GM18508 (cell line): ENCODE data around the gene MED9.
"Not testable (repeated sequence)": the region's sequence is repeated elsewhere in the genome, so short reads cannot be mapped to it uniquely, and the experiment has no call there.

ENCODE experiments used
- ATAC-seq: cut with Tn5 transposase; IDR thresholded peaks from one replicate; pipeline ENCODE4 v1.9.1; 2021; ENCODE audit warnings: moderate number of reproducible peaks; ENCODE audit not compliant: insufficient read depth, unreplicated experiment

MED9 gene, protein sequence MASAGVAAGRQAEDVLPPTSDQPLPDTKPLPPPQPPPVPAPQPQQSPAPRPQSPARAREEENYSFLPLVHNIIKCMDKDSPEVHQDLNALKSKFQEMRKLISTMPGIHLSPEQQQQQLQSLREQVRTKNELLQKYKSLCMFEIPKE

DNA sequence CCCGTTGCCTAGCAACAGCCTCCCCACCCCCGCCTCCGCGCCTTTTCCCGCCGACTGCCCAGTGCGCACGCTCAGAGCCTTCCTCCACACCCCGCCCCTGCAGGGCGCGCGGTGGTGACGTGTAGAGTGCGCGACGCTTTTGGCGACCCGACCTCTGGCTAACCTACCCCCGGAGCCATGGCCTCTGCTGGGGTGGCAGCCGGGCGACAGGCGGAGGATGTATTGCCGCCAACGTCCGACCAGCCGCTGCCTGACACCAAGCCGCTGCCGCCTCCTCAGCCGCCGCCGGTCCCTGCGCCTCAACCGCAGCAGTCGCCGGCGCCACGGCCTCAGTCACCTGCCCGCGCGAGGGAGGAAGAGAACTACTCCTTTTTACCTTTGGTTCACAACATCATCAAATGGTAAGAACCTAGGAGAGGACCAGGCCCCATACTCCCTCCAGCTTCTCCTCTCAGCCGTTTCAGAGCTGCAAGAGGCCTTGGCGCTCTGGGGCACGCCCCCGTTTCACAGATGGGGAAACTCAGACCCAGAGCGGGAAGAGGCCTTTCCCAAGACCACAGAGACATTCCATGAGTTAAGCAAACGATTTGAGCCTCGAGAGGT, at the start of gene MED9:
MED9 (plus strand) TSS at position 136 of the 603 bp plus-strand sequence; CDS start at position 178, 42 bp downstream.
- ATAC-seq = no peak

DNA sequence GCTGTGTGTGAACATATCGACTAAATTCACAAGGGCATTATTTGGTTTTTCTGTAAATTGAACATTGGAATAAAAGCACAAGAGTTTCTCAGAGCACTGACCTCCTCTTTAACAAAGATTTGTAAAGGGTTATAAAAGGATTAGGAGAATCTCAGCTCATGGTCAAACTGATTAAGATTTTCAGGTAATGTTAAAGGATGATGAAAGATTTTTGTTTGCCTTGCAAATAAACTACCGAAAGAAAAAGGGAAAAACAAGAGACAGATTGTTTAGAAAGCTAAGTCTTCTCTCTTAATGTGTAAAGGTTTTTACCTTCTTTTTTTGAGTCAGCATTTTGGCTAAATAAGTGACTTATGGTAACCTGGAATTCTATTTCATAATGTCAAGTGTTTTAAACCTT, 47.6 kb upstream of the MED9 start:
- ATAC-seq = no peak

DNA sequence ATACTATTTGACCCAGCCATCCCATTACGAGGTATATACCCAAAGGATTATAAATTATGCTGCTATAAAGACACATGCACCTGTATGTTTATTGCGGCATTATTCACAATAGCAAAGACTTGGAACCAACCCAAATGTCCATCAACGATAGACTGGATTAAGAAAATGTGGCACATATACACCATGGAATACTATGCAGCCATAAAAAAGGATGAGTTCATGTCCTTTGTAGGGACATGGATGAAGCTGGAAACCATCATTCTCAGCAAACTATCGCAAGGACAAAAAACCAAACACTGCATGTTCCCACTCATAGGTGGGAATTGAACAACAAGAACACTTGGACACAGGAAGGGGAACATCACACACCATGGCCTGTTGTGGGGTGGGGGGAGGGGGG, 45.9 kb upstream of the MED9 start:
- not testable (repeated sequence) for ATAC-seq

DNA sequence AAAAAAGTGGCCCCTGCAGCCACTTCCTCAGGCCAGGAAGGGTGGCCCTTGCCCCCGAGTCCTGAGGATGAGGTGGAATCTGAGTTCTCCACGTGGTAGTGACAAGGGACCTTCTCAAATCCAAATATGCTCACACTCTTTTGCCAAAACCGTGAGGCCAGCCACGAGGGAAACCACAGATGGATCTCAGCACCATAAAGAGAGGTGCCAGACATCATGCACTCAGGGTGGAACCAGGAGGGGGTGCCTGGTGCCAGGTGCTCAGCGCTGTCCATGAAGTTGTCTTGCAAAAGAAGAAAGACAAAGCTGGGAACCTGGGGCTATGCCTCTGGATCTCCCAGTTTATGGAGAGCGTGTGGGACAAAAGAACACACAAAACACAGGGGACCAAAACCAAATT, 45.2 kb upstream of the MED9 start:
- ATAC-seq = no peak

DNA sequence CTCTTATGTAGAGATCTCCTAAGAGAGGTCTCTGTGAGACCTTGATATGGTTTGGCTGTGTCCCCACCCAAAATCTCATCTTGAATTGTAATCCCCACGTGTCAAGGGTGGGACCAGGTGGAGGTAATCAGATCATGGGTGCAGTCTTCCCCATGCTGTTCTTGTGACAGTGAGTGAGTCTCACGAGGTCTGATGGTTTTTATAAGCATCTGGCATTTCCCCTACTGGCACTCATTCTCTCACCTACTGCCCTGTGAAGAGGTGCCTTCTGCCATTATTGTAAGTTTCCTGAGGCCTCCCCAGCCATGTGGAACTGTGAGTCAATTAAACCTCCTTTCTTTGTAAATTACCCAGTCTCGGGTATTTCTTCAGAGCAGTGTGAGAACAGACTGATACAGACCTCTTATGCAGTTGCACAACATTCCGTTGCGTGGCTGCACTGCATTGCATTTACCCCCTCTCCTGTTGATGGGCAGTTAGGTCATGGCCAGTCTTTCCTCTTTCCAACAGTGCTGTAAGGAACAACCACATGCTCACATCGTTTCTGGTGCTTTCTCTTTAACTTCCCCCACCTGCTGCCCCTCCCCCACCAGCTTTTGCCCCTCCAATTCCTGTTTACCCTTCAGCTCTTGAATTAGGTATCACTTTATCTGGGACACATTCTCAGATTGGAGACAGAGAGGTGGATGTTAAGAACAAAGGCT, 43.6 kb upstream of the MED9 start:
- no peak for ATAC-seq

DNA sequence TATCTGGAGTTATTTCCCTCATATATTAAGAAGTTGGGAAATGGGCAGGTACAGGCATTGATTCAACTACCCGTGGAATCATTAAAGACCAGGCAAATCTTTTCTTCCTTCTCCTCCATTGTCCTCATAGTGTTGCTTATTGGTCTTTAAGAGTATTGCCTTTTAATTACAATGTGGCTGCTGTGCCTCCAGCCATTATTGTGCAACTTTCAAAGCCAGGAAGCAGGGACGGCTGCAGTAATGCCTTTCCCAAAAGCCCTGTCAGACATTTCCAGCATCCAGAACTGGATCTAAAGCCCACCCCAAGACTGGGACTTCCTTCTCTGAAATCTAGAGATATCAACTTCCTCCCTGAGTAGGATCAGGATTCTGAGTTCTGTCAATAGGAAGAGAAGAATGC, 42.3 kb upstream of the MED9 start:
- ATAC-seq = no peak

DNA sequence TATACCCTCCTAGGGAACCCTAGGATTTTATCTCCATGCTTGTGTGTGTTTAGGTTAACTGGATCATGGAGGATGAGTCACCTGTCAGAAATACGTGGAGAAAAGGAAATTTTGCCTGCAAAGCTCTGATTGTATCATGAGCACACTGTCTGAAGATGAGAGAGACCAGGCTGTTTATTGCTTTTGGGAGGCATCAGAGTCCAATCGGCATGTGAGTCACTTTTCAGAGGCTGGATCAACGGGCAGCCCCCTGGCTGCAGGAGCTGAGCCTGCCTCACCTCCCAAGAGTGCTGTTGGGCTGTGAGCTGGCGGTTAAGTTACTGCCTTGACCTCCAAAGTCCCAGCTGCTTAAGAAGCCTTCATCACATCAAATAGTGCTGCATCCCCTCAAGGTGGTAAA, 41.5 kb upstream of the MED9 start:
- no peak for ATAC-seq

DNA sequence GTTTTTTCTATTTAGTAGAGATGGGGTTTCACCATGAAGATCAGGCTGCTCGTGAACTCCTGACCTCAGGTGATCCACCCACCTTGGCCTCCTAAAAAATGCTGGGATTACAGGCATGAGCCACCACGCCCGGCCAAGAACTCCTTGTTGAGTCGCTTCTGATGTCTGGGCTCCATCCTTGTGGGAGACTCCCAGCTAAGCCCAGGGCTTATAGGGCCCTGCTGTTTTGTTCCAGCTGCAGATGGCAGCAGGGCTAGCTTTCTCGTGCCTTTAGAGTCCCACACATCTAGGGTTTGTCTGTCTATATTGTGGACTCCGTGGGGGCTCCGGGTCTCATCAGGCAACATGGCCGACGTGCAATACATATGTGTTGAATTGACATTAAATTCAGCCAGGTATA, 39.3 kb upstream of the MED9 start:
- ATAC-seq = no peak

DNA sequence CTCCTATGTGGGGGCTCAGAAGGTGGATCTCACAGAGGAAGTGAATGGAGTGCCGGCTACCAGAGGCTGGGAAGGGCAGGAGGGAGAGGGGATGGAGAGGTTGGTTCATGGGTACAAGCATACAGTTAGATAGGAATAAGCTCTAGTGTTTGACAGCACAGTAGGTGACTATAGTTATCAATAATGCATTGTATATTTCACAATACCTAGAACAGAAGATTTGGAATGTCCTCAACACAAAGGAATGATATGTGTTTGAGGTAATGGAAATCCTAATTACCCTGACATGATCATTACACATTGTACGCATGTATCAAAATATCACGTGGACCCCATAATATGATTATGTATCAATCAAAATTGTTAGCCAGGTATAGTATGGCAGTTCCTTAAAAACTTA, 38.9 kb upstream of the MED9 start:
- no peak for ATAC-seq

DNA sequence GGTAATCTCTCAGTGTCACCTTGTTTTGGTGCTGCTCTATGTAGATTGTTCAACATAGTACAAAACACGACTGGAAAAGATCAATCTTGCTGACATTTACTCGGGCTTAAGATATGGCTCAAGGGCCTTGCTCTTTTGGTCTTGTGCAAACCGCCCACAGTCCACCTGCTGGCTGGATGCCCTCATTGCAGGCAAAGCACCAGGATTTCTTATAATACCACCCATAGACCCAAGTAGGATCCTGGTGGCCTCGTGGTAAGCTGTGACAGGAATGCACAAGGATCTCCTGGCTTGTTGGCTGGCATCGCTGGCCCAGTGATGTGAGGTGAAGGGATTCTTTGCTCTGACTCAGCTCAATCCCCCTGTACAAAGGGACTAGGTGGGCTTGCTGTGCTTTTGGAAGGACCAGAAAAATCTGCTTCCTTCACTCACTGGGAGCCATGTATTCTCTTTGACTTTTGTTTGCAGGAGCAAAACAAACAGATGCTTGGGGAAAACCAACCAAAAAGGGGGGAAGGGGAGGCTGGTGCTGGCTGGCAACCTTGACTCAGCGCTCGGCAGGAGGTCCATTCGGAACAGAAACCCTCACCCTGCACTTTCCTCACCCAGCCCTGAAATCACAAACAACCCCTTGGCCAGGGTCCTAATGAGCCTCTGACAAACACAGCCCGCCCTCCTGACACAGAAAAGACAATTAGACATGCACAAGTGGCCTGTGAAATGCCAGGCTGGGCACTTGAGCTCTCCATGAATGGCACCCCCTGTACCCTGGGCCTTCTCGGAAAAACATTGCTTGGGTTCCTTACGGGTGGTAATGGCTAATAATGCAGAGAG, 36.6 kb upstream of the MED9 start:
- ATAC-seq = no peak

DNA sequence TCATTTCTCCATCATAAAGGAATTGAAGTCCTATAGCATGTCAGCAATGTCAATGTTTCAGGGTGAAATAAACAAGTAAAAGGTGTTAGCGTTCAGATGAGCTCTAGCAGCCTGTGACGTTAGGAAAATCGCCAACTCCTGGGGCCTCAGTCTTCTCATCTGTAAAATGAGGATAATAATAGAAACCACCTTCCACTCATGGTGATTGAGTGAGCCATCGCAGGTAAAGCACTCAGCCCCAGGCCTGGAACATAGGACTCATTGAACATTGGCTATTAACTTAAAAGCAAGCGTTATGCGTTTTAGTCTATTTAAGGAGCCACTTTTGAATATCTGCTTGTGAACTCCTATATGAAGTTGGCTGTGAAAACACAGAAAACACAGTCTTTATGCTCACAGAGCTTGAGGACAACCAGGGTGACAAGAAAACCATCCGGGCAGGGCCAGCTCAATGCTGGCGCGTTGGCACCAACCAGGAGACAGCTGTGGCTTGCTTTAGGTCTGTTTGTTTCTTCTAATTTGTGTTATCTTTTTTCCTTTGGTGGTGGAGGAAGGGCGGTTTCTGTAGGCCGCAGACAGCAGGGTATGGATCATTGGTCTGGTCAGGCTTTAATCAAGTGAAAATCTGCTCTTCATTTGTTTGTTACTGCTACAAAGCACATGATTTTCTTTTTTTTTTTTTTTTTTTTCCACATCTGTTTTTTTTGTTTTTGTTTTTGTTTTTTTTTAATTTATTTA, 35.7 kb upstream of the MED9 start:
- ATAC-seq = no peak

DNA sequence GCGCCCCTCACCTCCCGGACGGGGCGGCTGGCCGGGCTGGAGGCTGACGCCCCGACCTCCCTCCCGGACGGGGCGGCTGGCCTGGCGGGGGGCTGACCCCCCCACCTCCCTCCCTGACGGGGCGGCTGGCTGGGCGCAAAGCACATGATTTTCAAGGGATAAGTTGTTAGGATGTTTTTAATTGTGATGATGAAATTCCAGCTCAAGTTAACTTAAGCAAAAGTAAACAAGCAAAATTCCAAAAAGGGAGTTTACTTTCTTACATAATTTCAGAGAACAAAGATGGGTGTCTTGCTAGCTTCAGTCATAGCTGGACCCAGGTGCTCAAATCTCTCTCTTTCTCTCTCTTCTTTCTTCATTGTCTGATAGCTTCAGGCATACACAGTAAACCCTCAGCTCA, 33.6 kb upstream of the MED9 start:
- ATAC-seq = no peak

DNA sequence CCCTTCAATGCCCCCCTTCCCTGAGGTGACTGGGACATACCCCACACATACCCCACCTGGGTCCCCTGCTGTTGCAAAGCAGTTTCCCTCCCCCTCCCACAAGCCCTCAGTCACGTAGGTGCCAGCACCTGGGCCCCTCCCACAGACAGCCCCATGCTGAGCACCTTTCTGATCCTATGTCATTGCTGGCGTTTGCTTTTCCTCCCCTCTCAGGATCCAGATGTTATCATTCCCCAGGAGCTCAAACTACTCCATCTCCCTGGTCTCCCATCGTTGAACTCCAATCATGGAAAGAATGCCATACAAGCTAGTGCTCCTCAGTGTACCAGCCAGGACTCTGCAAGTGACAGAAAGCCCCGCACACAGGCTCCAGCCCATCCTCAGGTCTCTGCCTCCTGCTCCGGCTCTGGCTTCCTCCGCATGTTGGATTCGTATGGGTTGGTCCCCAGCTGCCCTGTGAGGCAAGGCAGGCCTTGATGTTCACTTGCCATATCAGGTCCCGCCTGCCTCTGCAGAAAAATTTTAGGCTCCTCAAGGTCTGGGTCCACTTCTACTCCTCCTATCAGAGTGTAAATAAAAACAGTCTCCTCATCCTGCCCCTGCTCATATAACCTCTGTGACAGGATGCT, 31.4 kb upstream of the MED9 start:
- no peak for ATAC-seq

DNA sequence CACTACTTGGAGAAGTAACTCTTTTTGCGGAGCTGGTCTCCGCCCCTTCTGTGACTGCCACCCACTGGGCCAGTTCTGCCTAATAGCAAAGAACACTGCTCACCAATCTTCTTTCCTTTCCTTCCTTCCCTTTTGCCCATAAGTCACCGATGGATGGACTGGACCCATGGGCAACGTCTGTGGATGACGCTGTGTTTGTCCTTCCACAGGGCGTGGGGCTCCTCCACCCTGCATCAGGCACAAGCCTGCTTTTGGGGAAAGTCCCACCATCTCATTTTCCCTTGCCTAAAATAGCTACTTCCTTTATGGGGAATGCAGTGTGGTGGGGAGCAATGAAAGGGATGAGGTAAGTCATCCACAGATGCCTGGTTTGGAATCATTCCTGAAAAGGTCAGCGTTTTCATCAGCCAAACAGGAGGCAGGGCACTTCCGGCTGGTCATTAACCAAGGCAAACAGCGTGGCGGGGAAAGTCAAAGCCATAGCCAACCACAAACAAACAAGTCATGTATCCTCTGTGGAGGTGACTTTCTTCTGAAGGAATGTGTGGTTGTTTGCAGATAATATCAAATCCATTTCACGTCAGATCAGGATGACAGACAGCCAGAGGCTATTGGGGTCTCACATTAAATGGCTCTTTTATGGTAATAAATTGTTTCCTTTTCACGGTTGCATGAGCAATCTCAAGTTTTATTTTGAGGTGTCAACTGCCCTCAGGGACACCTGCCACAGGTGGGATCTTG, 30.7 kb upstream of the MED9 start:
- no peak for ATAC-seq

DNA sequence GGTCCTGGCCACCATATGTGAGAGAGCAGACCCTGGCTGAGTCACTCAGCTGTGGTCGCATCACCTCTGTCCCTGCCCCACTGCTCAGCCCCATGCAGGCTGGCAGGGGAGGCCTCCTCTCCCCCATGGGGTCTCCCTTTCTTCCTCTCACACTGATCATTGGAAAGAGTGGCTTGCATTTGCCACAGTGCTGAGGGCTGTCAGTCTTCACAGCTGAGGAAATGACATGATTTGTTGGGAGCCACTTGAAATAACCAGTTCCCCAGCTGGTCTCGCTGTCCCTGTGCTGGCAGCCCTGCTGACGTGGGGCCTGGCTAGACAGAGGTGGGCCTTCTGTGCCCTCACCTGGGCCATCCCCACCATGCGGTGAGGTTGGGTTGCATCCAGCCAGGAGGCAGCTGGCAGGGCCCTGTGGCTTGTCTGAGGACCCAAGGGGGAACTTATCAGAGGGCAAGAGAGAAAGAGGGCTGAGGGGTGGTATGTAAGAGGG, 30.1 kb upstream of the MED9 start:
- no peak for ATAC-seq

DNA sequence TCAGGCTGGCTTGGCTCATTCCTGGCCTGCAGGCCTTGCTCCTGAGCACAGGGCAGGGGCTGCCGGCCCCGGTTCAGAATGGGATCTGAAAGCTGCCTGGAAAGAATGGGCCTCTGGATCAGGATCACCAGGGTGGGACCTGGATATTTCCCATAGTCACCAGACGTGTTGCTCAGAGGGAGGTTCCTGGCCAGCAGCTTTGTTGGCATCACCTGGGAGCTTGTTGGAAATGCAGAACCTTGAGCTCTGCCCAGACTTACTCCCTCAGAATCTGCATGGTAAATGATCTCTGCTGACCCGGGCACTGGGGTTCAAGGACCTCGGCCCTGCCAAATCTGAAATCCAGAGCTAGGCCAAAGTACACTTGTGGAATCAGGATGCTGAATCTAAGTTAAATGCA, 29.5 kb upstream of the MED9 start:
- no peak for ATAC-seq

DNA sequence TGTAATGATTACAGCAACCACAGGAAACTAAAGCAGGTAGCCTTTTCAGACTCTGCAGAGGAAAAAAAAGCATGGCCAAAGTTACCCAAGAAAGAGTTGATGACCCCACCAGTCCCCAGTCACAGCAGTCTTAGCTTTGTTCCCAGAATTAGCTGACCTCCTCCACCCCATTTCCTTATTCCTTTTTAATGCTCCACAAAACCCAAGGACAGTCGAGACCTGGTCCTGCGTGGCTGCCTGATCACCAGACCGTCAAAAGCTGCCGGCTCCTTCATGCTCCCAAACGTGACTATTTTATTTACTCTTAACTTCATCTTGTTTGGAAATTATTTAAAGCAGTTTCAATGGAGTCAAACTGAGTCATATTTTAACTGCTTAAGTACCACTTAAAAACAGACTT, 28.7 kb upstream of the MED9 start:
- ATAC-seq = no peak

DNA sequence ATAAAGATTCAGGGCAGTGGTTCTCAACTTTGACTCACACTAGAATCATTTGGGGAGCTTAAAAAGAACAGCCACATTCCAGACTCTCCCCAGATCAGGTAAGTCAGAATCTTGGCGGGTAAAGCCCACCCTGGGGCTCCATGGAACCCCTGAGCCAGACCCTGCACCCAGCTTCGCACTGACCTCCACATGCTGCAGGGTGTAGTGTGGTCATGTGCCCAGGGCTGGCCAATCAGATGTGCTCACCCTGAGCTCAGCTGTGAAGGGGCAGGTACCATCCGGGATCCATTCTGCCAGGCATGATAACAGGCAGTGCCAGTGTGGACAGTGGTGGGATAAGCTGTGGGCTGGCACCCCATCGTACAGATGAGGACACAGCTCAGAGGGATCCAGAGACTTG, 28.1 kb upstream of the MED9 start:
- ATAC-seq = no peak

DNA sequence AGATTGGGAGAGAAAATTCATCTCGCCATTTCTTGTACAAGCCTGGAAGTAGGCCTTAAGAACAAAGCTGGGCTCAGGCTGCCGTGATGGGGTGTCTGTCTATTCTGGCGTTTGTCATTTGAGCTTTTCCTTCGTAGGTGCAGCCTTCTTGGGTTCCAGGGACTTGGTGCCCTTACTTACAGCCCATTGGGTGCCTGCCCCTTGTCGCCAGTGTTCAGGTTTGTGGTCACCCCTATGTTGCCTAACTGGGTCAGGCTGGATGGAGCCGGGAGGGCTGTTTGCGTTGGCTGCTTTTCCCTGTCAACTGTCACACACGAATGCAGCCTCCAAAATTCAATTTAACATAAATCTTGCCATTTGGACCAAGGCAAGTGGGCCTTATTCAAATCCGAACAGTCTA, 23.7 kb upstream of the MED9 start:
- no peak for ATAC-seq
